GM21360 (cell line): ENCODE results near the gene ADAMTS14.

ENCODE experiments used
- ATAC-seq: cut with Tn5 transposase; IDR thresholded peaks from one replicate; pipeline ENCODE4 v1.9.1; 2021; ENCODE audit warnings: mild to moderate bottlenecking, moderate library complexity; ENCODE audit not compliant: unreplicated experiment

Gene ADAMTS14

DNA sequence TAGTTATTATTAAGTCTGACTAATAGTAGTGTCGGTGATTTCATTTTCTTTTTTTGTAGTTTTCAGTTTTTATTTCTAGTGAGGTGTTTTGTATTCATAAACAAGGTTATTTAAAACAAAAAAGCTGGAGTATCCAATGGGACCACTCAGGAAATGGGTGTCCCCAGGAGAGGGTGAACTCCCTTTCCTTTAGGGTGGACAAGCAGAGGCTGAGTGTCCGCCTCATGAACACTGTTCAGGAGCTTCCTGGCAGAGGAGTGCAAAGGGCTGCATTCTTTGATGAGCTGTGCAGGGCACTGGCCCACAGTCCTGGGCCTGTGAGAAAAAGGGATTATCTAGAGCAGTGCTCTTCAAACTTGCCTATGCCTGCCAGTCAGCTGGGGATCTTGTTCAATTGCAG lies 56.0 kb downstream of the ADAMTS14 start:
- ATAC-seq: no peak

DNA sequence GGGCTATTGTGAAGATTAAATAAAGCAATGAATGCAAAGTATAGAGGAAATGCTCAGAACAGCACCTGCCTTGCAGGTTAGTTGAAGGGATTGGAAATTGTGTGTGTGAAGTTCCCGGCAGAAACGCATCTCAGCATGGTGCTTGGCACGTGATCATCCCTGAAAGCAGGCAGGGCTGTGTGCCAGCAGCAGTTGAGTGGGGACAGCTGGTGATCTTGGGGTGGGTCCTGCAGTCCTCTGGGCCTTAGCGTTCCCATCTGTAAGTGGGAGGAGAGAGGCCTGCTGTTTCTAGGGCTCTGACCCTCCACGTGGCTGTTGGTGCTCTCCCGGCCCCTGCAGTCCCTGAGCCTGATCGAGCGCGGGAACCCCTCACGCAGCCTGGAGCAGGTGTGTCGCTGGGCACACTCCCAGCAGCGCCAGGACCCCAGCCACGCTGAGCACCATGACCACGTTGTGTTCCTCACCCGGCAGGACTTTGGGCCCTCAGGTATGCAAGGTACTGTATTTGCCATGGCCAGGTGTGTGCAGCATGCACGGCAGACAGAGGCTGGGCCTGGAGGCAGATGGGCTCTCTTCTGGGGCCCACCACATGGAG lies 57.6 kb downstream of the ADAMTS14 start:
- ATAC-seq: no peak

DNA sequence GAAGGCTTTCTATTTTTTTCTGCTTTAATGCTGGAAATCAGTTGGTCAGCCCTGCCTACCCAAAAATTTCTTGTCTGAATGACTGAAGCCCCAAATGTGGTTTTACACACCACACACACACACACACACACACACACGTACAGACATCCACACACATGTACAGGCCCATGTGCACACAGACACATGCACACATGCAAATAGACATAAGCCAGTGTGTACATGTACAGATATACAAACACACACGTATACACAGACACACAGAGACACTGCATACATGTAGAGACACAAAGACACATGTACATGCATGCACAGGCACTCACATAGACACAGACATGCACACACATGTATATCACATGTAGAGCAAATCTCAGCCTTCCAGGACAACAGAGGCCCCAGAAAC lies 58.6 kb downstream of the ADAMTS14 start:
- ATAC-seq: no peak

DNA sequence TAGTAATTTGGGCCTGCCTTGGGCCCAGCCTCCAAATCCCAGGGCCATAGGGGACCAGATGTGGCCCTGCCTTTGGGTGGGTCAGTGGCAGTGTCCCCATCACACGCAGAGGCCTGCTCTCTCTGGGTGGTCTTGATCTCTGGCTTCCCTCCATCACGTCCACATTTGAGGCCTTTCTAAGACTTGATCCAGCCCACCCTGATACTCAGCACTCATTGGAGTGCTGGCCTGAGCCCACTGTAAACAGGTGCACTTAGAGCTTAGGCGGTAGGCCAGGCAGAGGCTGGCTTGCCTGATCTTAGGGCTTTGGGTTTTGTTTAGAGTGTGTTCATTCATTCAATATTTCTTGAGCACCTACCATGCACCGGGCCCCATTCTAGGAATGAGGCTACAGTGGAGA lies 60.3 kb downstream of the ADAMTS14 start:
- ATAC-seq: no peak

DNA sequence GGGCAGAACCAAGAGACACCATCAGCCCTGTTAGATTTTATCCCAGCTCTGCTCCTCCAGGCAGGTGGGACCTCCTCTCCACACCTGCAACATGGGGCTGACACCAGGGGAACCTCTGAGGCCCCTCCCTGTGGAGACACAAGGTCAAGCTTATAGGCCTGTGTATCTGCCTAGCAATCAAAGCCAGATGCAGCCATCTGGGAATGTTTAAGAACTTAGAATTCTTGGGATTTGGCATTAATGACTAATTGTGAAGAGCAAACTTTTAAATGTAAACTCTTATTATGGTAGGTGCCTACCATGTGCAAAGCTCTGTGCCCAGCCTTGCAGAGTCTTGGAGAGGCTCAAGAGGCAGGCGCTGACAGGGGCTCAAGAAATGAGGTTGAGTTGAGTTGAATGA lies 60.7 kb downstream of the ADAMTS14 start:
- ATAC-seq: no peak

DNA sequence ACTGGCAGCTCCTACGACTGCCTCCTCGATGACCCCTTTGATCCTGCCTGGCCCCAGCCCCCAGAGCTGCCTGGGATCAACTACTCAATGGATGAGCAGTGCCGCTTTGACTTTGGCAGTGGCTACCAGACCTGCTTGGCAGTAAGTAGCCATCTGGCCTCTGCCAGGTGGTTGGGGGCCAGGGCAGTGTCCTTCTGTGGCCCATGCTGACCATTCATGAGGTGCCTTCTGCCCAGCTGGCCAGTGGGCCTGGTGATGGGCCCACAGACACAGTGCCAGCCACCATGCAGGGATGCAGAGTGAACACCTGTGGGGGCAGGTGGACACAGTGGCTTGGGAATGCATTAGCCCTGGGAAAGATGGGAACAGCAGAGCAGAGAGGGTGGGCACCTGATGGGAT lies 62.9 kb downstream of the ADAMTS14 start:
- no peak for ATAC-seq

DNA sequence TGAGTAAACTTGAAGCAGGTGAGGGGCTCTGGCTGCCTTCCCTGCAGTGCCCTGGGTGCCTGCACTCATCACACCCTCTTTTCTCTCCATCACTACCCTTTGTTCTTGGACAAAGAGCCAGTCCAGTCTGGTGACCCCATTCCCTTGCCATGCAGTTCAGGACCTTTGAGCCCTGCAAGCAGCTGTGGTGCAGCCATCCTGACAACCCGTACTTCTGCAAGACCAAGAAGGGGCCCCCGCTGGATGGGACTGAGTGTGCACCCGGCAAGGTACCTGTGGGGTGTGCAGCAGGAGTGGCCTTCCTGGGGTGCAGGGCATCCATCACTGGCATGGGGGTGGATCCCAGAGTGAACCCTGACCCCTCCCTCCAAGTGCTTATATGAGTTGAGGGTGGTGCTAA lies 64.2 kb downstream of the ADAMTS14 start:
- no peak for ATAC-seq

DNA sequence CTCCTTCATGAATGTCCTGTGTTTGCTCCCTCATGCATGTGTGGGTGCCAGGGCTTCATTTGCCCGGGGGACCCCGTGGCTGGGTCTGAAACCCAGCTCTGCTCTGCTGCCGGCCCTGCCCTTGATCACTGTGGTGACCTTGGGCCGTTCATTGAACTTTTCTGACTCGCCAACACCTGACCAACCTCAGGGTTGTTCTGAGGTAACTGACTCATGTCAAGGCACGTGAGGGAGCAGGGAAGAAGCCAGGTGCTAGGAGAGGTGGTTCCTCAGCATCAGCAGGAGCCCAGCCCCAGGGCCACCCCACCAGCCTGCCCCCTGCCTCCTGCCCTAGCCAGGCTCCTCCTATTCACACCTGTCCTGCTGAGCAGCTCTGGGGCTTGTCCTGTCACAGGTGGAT lies 64.9 kb downstream of the ADAMTS14 start:
- no peak for ATAC-seq

DNA sequence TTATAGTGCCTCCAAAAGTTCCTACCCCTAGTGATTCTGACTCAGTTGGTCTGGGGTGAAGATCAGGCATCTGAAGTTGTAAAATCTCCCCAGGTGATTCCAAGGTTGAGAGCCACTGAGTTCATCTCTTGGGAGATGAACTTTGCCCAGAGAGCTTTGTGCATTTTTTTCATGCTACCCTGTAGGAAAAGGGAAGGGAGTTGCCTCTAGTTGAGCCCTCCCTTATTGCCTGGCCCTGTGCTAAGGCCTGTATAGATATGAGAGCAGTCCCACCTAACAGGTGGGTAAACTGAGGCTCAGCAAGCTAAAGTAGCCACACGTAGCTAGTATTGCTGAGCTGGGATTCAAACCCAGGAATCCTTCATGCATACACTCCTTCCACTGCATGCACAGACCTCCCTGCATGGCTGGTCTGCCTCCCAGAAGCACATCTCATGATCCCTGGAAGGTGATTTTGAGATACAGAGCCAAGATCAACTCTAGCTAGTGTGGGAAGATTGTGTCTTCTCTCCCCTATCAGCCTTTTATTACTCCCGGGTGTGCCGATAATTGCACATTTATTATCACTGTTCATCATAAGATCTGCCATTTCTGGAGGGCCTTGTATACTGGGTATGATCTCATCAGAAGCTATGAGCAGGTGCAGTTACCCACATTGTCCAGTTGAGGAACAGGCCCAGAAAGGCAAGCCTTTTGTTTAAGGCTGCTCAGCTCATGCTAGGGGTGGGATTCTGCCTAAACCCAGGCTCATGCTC lies 65.9 kb downstream of the ADAMTS14 start:
- no peak for ATAC-seq

DNA sequence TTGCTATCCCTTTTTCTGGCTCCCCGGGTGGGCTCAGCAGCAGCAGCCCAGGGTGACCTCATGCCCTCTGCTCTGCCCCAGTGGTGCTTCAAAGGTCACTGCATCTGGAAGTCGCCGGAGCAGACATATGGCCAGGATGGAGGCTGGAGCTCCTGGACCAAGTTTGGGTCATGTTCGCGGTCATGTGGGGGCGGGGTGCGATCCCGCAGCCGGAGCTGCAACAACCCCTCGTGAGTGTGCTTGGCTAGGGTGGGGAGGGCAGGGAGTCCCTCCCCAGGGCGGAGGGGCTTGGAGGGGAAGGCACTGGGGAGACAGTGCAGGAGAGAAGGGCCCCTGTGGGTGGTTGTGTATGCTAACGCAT lies 66.4 kb downstream of the ADAMTS14 start:
- ATAC-seq: no peak

DNA sequence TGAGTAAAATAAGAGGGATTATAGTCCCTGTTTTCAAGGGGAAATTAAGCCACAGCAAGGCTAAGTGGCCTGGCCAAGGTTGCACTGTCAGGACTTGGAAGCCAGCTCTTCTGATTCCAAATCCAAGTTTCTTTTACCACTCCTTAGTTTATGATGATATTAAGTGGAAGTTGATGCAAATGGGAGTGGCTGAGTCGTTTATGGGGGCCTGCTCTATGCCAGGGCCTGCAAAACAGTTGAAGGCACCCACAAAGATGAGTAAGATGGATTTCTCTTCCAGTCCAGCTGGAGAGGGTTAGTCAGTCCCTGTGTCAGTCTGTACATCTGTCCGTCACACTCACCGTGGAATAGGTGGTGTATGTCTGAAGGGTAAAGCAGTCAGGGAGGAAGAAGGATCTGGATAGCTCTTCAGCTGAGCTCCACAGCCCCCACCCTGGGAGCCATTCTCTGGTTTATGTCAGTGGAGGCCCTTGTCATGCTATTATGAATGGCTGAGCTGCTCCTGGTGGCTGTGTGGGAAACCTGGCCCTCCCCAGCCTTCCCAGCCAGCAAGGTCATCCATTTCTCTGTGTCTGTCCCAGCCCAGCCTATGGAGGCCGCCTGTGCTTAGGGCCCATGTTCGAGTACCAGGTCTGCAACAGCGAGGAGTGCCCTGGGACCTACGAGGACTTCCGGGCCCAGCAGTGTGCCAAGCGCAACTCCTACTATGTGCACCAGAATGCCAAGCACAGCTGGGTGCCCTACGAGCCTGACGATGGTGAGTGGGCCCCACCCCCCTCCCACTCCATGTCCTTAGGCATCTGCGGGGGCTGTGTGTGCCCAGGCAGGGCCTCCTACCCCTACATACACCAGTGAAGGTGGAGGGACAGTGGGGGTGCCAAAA lies 68.3 kb downstream of the ADAMTS14 start:
- no peak for ATAC-seq

DNA sequence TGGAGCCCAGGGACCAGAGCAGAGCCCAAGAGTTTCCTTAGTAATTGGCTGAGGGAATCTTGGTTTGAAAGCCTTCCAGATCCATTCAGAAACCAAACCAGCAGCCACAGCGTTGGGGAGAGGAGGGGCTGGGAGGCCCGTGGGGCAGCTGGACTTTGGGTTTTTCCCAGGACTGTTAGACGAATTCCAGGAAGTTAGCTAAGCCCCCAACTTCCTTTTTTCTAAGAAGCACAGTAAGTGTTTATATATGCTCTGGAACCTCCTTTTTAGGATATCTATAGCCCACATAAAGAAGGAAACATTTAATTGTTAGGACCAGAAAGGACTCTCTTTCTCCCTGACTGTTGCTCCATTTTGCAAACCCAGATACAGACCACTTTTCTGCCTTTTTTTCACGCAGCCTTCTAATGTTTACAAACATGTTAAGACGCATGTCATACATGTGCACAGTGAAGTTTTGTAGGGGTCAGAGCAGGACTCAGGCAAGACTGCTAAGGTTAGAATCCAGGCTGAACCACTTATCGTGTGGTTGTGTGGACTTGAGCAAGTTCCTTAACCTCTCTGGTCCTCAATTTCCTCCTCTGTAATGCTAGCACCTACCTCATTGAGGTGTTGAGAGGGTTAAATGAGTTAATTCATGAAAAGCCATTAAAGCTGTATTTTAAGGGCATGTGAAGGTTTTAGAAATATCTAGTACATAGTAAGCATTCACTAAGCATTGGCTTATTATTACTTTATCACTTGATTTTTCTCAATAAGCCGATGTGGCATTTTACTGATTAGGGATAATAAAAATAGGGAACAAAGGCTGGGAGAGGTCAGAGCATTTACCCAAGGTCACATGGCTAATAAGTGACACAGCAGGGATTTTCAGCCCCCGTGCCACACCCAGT lies 70.5 kb downstream of the ADAMTS14 start:
- no peak for ATAC-seq

DNA sequence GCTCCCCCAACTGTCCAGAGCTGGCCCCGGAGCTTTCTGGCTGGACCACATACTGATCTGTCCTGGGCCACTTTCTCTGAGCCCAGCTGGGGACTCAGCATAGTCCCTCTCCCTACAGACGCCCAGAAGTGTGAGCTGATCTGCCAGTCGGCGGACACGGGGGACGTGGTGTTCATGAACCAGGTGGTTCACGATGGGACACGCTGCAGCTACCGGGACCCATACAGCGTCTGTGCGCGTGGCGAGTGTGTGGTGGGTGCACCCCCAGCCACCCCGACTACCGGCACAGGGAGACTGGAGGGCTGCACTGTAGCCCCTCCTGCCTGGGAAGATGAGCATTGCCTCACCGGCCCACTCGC lies 71.1 kb downstream of the ADAMTS14 start:
- no peak for ATAC-seq

DNA sequence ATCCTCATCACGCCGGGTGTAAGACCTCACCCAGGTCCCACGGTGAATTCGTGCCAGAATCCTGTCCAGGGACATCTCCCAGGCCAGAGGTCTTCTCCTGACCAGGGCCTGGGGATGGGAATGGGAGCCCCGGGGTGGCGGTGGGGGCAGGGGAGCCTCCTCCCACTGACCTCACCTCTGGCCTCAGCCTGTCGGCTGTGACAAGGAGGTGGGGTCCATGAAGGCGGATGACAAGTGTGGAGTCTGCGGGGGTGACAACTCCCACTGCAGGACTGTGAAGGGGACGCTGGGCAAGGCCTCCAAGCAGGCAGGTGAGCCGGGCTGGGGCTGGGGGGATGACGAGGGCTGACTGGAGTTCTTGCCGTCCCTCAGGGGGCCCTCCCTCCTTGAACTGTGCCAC lies 71.6 kb downstream of the ADAMTS14 start:
- ATAC-seq: no peak

DNA sequence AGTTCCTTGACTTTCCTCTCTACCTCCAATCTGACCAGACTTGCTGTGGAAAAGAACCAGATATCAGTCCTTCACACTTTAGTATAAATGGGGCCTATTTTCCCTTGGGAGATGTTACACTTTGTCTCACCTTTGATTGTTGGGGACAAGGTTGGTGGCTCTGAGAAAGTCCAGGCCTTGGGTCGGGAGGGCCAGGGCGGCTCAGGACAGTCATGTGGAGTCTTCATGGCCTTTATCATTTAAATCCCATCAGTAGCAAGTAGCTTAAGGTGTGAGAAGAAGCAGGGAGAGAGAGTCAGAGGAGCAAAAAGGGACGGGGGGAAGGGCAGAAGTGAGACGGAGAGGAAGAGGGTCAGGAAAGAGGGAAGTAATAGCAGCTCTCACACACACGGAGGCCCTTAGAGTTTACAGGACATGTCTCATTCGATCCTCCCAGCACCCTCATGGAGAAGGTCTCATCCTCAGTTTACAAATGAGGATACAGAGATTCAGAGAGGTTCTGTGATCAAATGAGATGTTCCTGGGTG lies 72.4 kb downstream of the ADAMTS14 start:
- no peak for ATAC-seq

DNA sequence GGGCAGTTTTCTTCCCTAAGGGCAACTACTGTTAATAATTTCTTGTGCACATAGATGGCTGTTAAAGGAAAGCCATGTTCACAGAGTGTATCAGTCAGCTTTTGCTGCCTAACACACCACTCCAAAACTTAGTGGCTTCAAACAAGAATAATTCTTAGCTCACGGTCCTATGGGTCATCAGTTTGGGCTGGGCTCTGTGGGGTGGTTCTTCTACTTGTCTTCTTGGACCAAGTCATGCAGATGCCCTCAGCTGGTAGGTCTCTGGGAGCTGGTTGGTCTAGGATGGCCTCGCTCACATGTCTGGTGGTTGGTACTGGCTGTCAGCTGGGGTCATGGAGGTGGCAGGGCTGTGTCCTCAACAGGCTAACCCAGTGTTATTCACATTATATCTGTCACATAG lies 73.2 kb downstream of the ADAMTS14 start:
- no peak for ATAC-seq

DNA sequence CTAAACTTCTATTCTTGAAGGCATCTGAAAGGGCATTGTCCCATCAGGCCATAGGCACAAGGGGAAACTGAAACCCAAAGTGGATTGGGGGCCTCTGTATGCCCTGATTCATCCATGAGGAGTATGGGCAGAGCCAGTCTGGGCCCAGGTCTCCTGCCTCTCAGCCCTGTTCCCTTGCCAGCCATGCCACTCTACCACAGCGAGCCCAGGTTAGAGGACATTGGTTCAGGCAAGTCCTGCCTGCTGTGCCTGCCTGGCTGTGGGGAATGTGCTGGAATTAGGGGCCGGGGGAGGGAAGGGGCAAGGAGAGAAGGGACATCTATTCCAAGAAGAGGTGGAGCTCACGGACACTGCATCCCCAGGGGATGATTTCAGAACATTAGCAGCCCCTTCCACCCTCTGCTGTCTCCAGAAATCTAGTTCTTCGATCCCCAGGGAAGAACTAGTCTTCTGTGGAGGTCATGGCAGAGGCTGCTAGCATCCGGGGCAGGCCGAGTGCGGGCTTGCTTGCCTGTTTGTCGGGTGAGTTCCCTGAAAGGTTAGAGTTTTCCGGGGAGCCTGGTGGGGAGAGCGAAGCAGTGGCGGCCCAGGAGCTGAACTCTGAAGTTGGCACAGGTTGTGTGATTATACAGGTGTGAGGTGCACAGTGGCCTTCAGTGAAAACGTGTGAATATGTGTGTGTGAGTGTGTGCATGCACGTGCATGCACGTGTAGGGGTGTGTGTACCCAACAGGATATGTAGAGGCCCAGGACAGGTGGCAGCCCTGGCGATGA lies 75.1 kb downstream of the ADAMTS14 start:
- no peak for ATAC-seq

DNA sequence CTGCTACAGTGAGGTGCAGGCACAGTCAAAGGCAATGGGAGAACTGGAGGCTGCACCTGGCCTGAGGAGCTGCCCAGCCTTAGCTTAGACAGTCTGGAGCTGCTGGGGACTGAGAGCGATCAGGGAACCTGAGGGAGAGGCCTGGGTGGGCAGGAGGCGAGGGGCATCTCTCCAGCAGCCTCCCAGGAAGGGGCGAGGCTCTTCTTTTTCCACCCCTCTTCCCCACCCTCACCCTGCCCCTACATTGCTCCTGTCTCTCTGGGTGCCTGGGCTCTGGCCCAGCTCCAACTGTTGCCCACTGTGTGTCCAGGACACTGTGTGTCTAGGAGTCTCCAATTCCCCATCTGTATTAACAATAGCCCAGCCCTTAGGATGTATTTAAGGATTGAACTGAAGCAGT lies 76.0 kb downstream of the ADAMTS14 start:
- no peak for ATAC-seq

DNA sequence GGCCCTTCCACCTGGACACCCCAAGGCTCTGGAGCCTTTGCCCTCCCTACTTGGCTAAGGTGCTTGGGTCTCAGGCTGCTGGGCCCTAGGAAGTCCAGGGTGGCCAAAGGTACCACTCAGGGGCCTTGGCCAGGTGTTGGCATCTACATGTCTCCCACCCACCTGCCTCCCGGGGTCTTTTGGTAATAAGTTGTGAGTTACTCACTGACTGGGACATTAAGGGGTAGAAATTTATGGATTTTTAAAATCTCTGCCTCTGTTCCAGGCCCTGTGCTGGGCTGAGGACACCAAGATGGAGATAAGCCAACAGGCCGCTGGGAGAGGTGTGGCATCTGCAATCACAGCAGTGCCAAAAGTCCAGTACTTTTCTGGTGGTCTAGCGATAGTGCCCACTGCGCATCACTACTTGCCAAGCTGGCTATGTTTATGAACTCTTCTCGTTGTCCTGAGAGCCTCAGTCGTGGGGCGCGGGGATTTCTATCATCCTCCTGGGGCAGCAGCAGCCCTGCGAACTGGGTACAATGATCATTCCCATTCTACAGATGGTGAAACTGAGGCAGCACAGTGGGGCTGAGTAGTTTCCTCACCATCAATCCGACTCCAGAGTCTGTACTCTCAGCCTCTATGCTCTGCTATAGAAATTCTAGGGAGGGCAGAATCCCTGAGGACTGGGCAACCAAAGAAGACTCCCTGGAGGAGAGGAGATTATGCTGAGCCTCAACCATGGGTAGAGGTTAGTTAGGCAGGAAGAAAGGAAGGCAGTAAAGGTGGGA lies 76.7 kb downstream of the ADAMTS14 start:
- no peak for ATAC-seq
